Measurements from ENCODE around the gene GGCX. TPM values are rescaled to one million over a fixed set of nuclear protein-coding genes. Genes with fewer than 3 reads are reported as not detected.

GGCX gene
- 43.4 and 43.7 TPM in 2 replicates for total RNA-seq
- long read RNA-seq, full-length matches to known transcripts: 46 of 64 reads
- long read RNA-seq, partial matches to known transcripts: 1 of 64 reads
- long read RNA-seq, other reads (novel, unspliced or antisense): 17 of 64 reads

GRCh38 chr2:85561280-85562212 lies at the start of gene GGCX:
Gene GGCX, minus strand, starts transcription at chr2:85561493. Its CDS starts 65 bp downstream, at chr2:85561428.
- H3K4me3 Mint-ChIP-seq: peak within 1 kb of the TSS; percentile 98
- peak; percentile 88 for DNase-seq (ENCODE audit: low read depth, low spot score)
- H3K27ac Mint-ChIP-seq (ENCODE audit: unreplicated experiment): peak within 1 kb of the TSS; percentile 100
- H3K4me1 Mint-ChIP-seq: peaks cover 20% of the 10 kb centered on the region
- H3K36me3 Mint-ChIP-seq (ENCODE audit: low read depth): no peaks in the 10 kb centered on the region
- H3K9me3 Mint-ChIP-seq: no peaks in the 10 kb centered on the region
- TF ChIP-seq CTCF (conservative IDR thresholded peaks at IDR 0.05): no peak
- no peaks in the 10 kb centered on the region for H3K27me3 Mint-ChIP-seq (ENCODE audit: low read depth)

- Mint-ChIP-seq H3K36me3 (ENCODE audit: low read depth) (no peaks in the 10 kb centered on the region), H3K4me3 (peak overlapping the region; percentile 66), H3K9me3 (no peaks in the 10 kb centered on the region), H3K27me3 (ENCODE audit: low read depth) (no peaks in the 10 kb centered on the region), H3K4me1 (peaks cover 43% of the 10 kb centered on the region), H3K27ac (ENCODE audit: unreplicated experiment) (no peak overlapping the region)
- TF ChIP-seq CTCF (conservative IDR thresholded peaks at IDR 0.05): no peak
- no peak for DNase-seq (ENCODE audit: low read depth, low spot score)
These were observed 46.2 kb upstream of the GGCX start for GRCh38 chr2:85607268-85608215.

GRCh38 chr2:85606116-85606455 lies 44.8 kb upstream of the GGCX start:
- no peak for DNase-seq (ENCODE audit: low read depth, low spot score)
- Mint-ChIP-seq H3K27me3 (ENCODE audit: low read depth) (no peaks in the 10 kb centered on the region), H3K4me1 (peaks cover 33% of the 10 kb centered on the region), H3K27ac (ENCODE audit: unreplicated experiment) (no peak overlapping the region), H3K4me3 (peak overlapping the region; percentile 66), H3K36me3 (ENCODE audit: low read depth) (no peaks in the 10 kb centered on the region), H3K9me3 (no peaks in the 10 kb centered on the region)
- TF ChIP-seq CTCF (conservative IDR thresholded peaks at IDR 0.05): no peak

GRCh38 chr2:85605406-85606115 lies 44.3 kb upstream of the GGCX start:
- peaks cover 33% of the 10 kb centered on the region for H3K4me1 Mint-ChIP-seq
- H3K4me3 Mint-ChIP-seq: peak overlapping the region; percentile 48
- no peak for DNase-seq (ENCODE audit: low read depth, low spot score)
- no peaks in the 10 kb centered on the region for H3K9me3 Mint-ChIP-seq
- TF ChIP-seq CTCF (conservative IDR thresholded peaks at IDR 0.05): no peak
- H3K27ac Mint-ChIP-seq (ENCODE audit: unreplicated experiment): no peak overlapping the region
- H3K36me3 Mint-ChIP-seq (ENCODE audit: low read depth): no peaks in the 10 kb centered on the region
- no peaks in the 10 kb centered on the region for H3K27me3 Mint-ChIP-seq (ENCODE audit: low read depth)

Data from neural crest cell (in vitro differentiated cells).